HAP-1 (cell line): ENCODE results near the gene OR1K1.

Experiments used
- DNase-seq, 2 experiments: peaks; one replicate each; pipeline ENCODE4 v3.0.0-alpha.2; 2016 to 2020; ENCODE audit warnings: low spot score in 2 of 2
- H3K27me3 ChIP-seq: fragments of 250-450 bp; sonication (Bioruptor Pico); 2 replicates; pipeline ENCODE4 v1.5.1; 2020; ENCODE audit warnings: low read depth, mild to moderate bottlenecking, moderate library complexity
- H3K36me3 ChIP-seq: fragments of 250-450 bp; sonication (Bioruptor Pico); replicated peaks from 2 replicates; pipeline ENCODE4 v1.5.1; 2020; ENCODE audit warnings: mild to moderate bottlenecking
- H3K4me1 ChIP-seq: fragments of 250-450 bp; sonication (Bioruptor Pico); 2 replicates; pipeline ENCODE4 v1.5.1; 2020; ENCODE audit warnings: mild to moderate bottlenecking
- H3K4me3 ChIP-seq: fragments of 250-450 bp; sonication (Bioruptor Pico); 2 replicates; pipeline ENCODE4 v1.5.1; 2020; ENCODE audit warnings: mild to moderate bottlenecking, moderate library complexity
- H3K9me3 ChIP-seq: fragments of 250-450 bp; sonication (Bioruptor Pico); 2 replicates; pipeline ENCODE4 v1.5.1; 2020; ENCODE audit warnings: mild to moderate bottlenecking, moderate library complexity
- in situ Hi-C: fragments of 300-500 bp; cut with MboI; formaldehyde crosslinking; loops from 3 replicates; pipeline ENCODE4 v1.14.3; 2020; ENCODE audit warnings: low sequenced_read_pairs, inconsistent platforms, mixed read lengths

Gene OR1K1

GRCh38 chr9:122800066-122801060 is at the start of gene OR1K1:
Gene OR1K1 (plus strand): TSS chr9:122800123. CDS start chr9:122800123, 0 bp downstream.
- H3K9me3 ChIP-seq = no peaks in the 10 kb centered on the region
- no peak within 1 kb of the TSS for H3K4me3 ChIP-seq
- no peaks in the 10 kb centered on the region for H3K36me3 ChIP-seq
- H3K27me3 ChIP-seq = no peaks in the 10 kb centered on the region
- DNase-seq = no peak
- in situ Hi-C loops = loop anchor here (10.0 kb wide), 1 partner anchor 426 kb away; the partner anchor contains the start of gene PTGS1
- no peaks in the 10 kb centered on the region for H3K4me1 ChIP-seq

GRCh38 chr9:122754825-122755224 is 45.1 kb upstream of the OR1K1 start:
- no peaks in the 10 kb centered on the region for H3K36me3 ChIP-seq
- in situ Hi-C loops = no loop called here
- no peak overlapping the region for H3K4me3 ChIP-seq
- H3K27me3 ChIP-seq = no peaks in the 10 kb centered on the region
- H3K4me1 ChIP-seq = no peaks in the 10 kb centered on the region
- no peak for DNase-seq
- H3K9me3 ChIP-seq = peaks cover 5% of the 10 kb centered on the region; the same call in 1 of the 2 replicates

GRCh38 chr9:122767817-122768216 is 32.1 kb upstream of the OR1K1 start:
- H3K9me3 ChIP-seq = no peaks in the 10 kb centered on the region
- in situ Hi-C loops = no loop called here
- H3K27me3 ChIP-seq = no peaks in the 10 kb centered on the region
- no peaks in the 10 kb centered on the region for H3K36me3 ChIP-seq
- no peak for DNase-seq
- no peaks in the 10 kb centered on the region for H3K4me1 ChIP-seq
- H3K4me3 ChIP-seq = no peak overlapping the region

GRCh38 chr9:122777052-122777451 is 22.9 kb upstream of the OR1K1 start:
- no peaks in the 10 kb centered on the region for H3K9me3 ChIP-seq
- no peaks in the 10 kb centered on the region for H3K27me3 ChIP-seq
- DNase-seq = no peak
- H3K36me3 ChIP-seq = no peaks in the 10 kb centered on the region
- H3K4me3 ChIP-seq = no peak overlapping the region
- in situ Hi-C loops = no loop called here
- H3K4me1 ChIP-seq = no peaks in the 10 kb centered on the region

- in situ Hi-C loops = no loop called here
- no peaks in the 10 kb centered on the region for H3K36me3 ChIP-seq
- H3K9me3 ChIP-seq = no peaks in the 10 kb centered on the region
- no peaks in the 10 kb centered on the region for H3K27me3 ChIP-seq
- H3K4me1 ChIP-seq = no peaks in the 10 kb centered on the region
- DNase-seq = no peak
- no peak overlapping the region for H3K4me3 ChIP-seq
These were observed 21.8 kb upstream of the OR1K1 start for GRCh38 chr9:122777935-122778627.

GRCh38 chr9:122779181-122779580 is 20.7 kb upstream of the OR1K1 start:
- Histone ChIP-seq H3K27me3 (no peaks in the 10 kb centered on the region), H3K36me3 (no peaks in the 10 kb centered on the region), H3K4me1 (no peaks in the 10 kb centered on the region), H3K9me3 (no peaks in the 10 kb centered on the region), H3K4me3 (no peak overlapping the region)
- no peak for DNase-seq
- in situ Hi-C loops = no loop called here

GRCh38 chr9:122780026-122780425 is 19.9 kb upstream of the OR1K1 start:
- in situ Hi-C loops = no loop called here

GRCh38 chr9:122781671-122782070 is 18.3 kb upstream of the OR1K1 start:
- in situ Hi-C loops = no loop called here
- Histone ChIP-seq H3K4me1 (no peaks in the 10 kb centered on the region), H3K9me3 (no peaks in the 10 kb centered on the region), H3K4me3 (no peak overlapping the region), H3K27me3 (peaks cover 5% of the 10 kb centered on the region; the same call in 1 of the 2 replicates), H3K36me3 (no peaks in the 10 kb centered on the region)
- DNase-seq = no peak

More at GRCh38 chr9:122780026-122780425, 19.9 kb upstream of the OR1K1 start:
- Histone ChIP-seq H3K9me3 (no peaks in the 10 kb centered on the region), H3K27me3 (no peaks in the 10 kb centered on the region), H3K4me3 (no peak overlapping the region), H3K4me1 (no peaks in the 10 kb centered on the region), H3K36me3 (no peaks in the 10 kb centered on the region)
- no peak for DNase-seq

- no peaks in the 10 kb centered on the region for H3K4me1 ChIP-seq
- no peaks in the 10 kb centered on the region for H3K9me3 ChIP-seq
- no peak overlapping the region for H3K4me3 ChIP-seq
- peaks cover 5% of the 10 kb centered on the region; the same call in 1 of the 2 replicates for H3K27me3 ChIP-seq
- H3K36me3 ChIP-seq = no peaks in the 10 kb centered on the region
- in situ Hi-C loops = no loop called here
- DNase-seq = no peak
These were observed 14.7 kb upstream of the OR1K1 start for GRCh38 chr9:122785269-122785668.

- H3K4me1 ChIP-seq = no peaks in the 10 kb centered on the region
- H3K4me3 ChIP-seq = no peak overlapping the region
- no peaks in the 10 kb centered on the region for H3K9me3 ChIP-seq
- H3K36me3 ChIP-seq = no peaks in the 10 kb centered on the region
- H3K27me3 ChIP-seq = peaks cover 5% of the 10 kb centered on the region; the same call in 1 of the 2 replicates
- in situ Hi-C loops = no loop called here
- no peak for DNase-seq
These were observed 13.6 kb upstream of the OR1K1 start for GRCh38 chr9:122786338-122786737.

GRCh38 chr9:122788831-122789230 is 11.1 kb upstream of the OR1K1 start, which contains the start of gene OR5C1:
Gene OR5C1 (plus strand): TSS chr9:122788933. CDS start chr9:122788933, 0 bp downstream.
- Histone ChIP-seq H3K4me3 (no peak within 1 kb of the TSS), H3K9me3 (no peaks in the 10 kb centered on the region), H3K27me3 (peaks cover 5% of the 10 kb centered on the region; the same call in 1 of the 2 replicates), H3K4me1 (no peaks in the 10 kb centered on the region), H3K36me3 (no peaks in the 10 kb centered on the region)
- in situ Hi-C loops = no loop called here
- no peak for DNase-seq

- Histone ChIP-seq H3K36me3 (no peaks in the 10 kb centered on the region), H3K4me1 (no peaks in the 10 kb centered on the region), H3K4me3 (no peak overlapping the region), H3K9me3 (no peaks in the 10 kb centered on the region), H3K27me3 (peaks cover 5% of the 10 kb centered on the region; the same call in 1 of the 2 replicates)
- in situ Hi-C loops = no loop called here
- DNase-seq = no peak
These were observed 10.5 kb upstream of the OR1K1 start for GRCh38 chr9:122789256-122790046.
